ENCODE results near the gene RTP5. TPM values are rescaled to one million over a fixed set of nuclear protein-coding genes. Genes with fewer than 3 reads are reported as not detected.
A peak's percentile ranks its signal among the peaks of the same experiment; 100 is the strongest.
"Not testable (repeated sequence)": the region's sequence is repeated elsewhere in the genome, so short reads cannot be mapped to it uniquely, and the experiment has no call there.

Gene RTP5
- total and polyA plus RNA-seq, 3 experiments from 2014 or later: 0.11 to 0.23 (median 0.18) TPM

- Mint-ChIP-seq H3K27ac (no peak overlapping the region), H3K4me1 (peaks cover 2 to 12% (median 10%) of the 10 kb centered on the region in 3 donors), H3K36me3 (peaks cover 0 to 4% (median 2%) of the 10 kb centered on the region in 3 donors), H3K27me3 (peaks cover 7% of the 10 kb centered on the region in 2 donors), H3K9me3 (peaks cover 9 to 26% (median 21%) of the 10 kb centered on the region in 5 donors), H3K4me3 (no peak overlapping the region)
- Histone ChIP-seq H3K4me1 (ENCODE audit: insufficient read depth, low read length) (no peaks in the 10 kb centered on the region), H3K27ac (ENCODE audit: low read depth, low read length) (no peak overlapping the region), H3K4me3 (ENCODE audit: low read length) (no peak overlapping the region), H3K36me3 (ENCODE audit: insufficient read depth, low read length) (no peaks in the 10 kb centered on the region), H3K9me3 (ENCODE audit: low read length) (no peaks in the 10 kb centered on the region), H3K27me3 (ENCODE audit: insufficient read depth, low read length, poor library complexity, severe bottlenecking) (no peaks in the 10 kb centered on the region)
- no peak for DNase-seq
- ChIA-PET CTCF (no interaction called here), POLR2A (no interaction called here)
Measured at GRCh38 chr2:241827394-241827793, 42.1 kb upstream of the RTP5 start.

DNA sequence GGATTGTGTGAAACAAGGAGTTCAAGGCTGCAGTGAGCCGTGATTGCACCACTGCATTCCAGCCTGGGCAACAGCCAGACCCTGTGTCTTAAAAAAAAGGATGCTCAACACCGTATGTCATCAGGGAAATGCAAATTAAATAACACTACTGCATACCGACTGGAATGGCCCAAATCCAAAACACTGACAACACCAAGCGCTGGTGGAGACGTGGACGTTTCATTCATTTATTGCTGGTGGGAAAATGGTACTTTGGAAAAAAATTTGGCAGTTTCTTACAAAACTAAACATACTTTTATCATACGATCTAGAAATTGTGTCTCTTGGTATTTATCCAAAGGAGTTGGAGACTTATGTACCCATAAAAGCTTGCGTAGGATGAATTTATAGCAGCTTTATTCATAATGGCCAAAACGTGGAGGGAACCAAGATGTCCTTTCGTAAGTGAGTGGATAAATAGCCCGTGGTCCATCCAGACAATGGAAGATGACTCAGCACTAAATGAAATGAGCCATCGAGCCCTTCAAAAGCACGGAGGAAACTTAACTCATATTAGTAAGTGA is 36.3 kb upstream of the RTP5 start:
- no peak overlapping the region for H3K4me3 ChIP-seq (ENCODE audit: low read length)
- Mint-ChIP-seq H3K9me3 (peaks cover 0 to 2% (median under 1%) of the 10 kb centered on the region in 5 donors), H3K36me3 (no peaks in the 10 kb centered on the region), H3K4me3 (no peak overlapping the region), H3K27ac (peak overlapping the region in 1 of 8 donors; percentile 3), H3K27me3 (peaks cover 0 to 4% of the 10 kb centered on the region in 2 donors), H3K4me1 (peaks cover 9 to 13% (median 9%) of the 10 kb centered on the region in 3 donors)
- CTCF ChIA-PET: interaction anchor here (2.1 kb wide), 1 partner anchor 11 kb away, joined by 7 read pairs; no protein-coding TSS in a partner anchor
- POLR2A ChIA-PET: no interaction called here
- no peak overlapping the region for H3K27ac ChIP-seq (ENCODE audit: low read depth, low read length)
- no peaks in the 10 kb centered on the region for H3K4me1 ChIP-seq (ENCODE audit: insufficient read depth, low read length)
- no peaks in the 10 kb centered on the region for H3K27me3 ChIP-seq (ENCODE audit: insufficient read depth, low read length, poor library complexity, severe bottlenecking)
- DNase-seq: no peak
- H3K9me3 ChIP-seq (ENCODE audit: low read length): no peaks in the 10 kb centered on the region
- no peaks in the 10 kb centered on the region for H3K36me3 ChIP-seq (ENCODE audit: insufficient read depth, low read length)

- H3K9me3 ChIP-seq (ENCODE audit: low read length); H3K4me3 Mint-ChIP-seq; H3K27me3 Mint-ChIP-seq; H3K27me3 ChIP-seq (ENCODE audit: insufficient read depth, low read length, poor library complexity, severe bottlenecking); DNase-seq; H3K36me3 Mint-ChIP-seq; H3K27ac Mint-ChIP-seq; H3K4me1 ChIP-seq (ENCODE audit: insufficient read depth, low read length); H3K4me3 ChIP-seq (ENCODE audit: low read length); H3K27ac ChIP-seq (ENCODE audit: low read depth, low read length); H3K9me3 Mint-ChIP-seq; H3K36me3 ChIP-seq (ENCODE audit: insufficient read depth, low read length); POLR2A ChIA-PET: not testable (repeated sequence)
- CTCF ChIA-PET: interaction anchor here (1.0 to 2.1 kb wide), 2 partner anchors 11 to 12 kb away, joined by 4 to 7 read pairs; no protein-coding TSS in a partner anchor
- peaks cover 12 to 17% (median 13%) of the 10 kb centered on the region in 3 donors for H3K4me1 Mint-ChIP-seq
Measured at GRCh38 chr2:241833756-241834526, 35.6 kb upstream of the RTP5 start.

- H3K27ac Mint-ChIP-seq: peak overlapping the region in 1 of 8 donors; percentile 15
- no peaks in the 10 kb centered on the region for H3K9me3 Mint-ChIP-seq
- no peak overlapping the region for H3K27ac ChIP-seq (ENCODE audit: low read depth, low read length)
- no peaks in the 10 kb centered on the region for H3K36me3 Mint-ChIP-seq
- H3K27me3 ChIP-seq (ENCODE audit: insufficient read depth, low read length, poor library complexity, severe bottlenecking): no peaks in the 10 kb centered on the region
- H3K36me3 ChIP-seq (ENCODE audit: insufficient read depth, low read length): no peaks in the 10 kb centered on the region
- peaks cover 12 to 17% (median 13%) of the 10 kb centered on the region in 3 donors for H3K4me1 Mint-ChIP-seq
- H3K9me3 ChIP-seq (ENCODE audit: low read length): no peaks in the 10 kb centered on the region
- no peak overlapping the region for H3K4me3 ChIP-seq (ENCODE audit: low read length)
- no peaks in the 10 kb centered on the region for H3K4me1 ChIP-seq (ENCODE audit: insufficient read depth, low read length)
- peaks cover 0 to 4% of the 10 kb centered on the region in 2 donors for H3K27me3 Mint-ChIP-seq
- ChIA-PET POLR2A (interaction anchor here (0.6 kb wide), 1 partner anchor 84 kb away, joined by 3 read pairs; no protein-coding TSS in a partner anchor), CTCF (interaction anchor here (0.8 to 1.0 kb wide), 2 partner anchors 10 to 11 kb away, joined by 3 to 4 read pairs; no protein-coding TSS in a partner anchor)
- DNase-seq: no peak
- no peak overlapping the region for H3K4me3 Mint-ChIP-seq
Measured at GRCh38 chr2:241834527-241835210, 34.9 kb upstream of the RTP5 start.

- Histone ChIP-seq H3K4me3 (ENCODE audit: low read length) (no peak overlapping the region), H3K4me1 (ENCODE audit: insufficient read depth, low read length) (no peaks in the 10 kb centered on the region), H3K36me3 (ENCODE audit: insufficient read depth, low read length) (no peaks in the 10 kb centered on the region), H3K9me3 (ENCODE audit: low read length) (no peaks in the 10 kb centered on the region), H3K27ac (ENCODE audit: low read depth, low read length) (no peak overlapping the region), H3K27me3 (ENCODE audit: insufficient read depth, low read length, poor library complexity, severe bottlenecking) (no peaks in the 10 kb centered on the region)
- Mint-ChIP-seq H3K27ac (peak overlapping the region in 2 of 8 donors; percentile 1), H3K27me3 (peaks cover 0 to 4% of the 10 kb centered on the region in 2 donors), H3K4me1 (peaks cover 15 to 17% (median 16%) of the 10 kb centered on the region in 3 donors), H3K4me3 (no peak overlapping the region), H3K36me3 (no peaks in the 10 kb centered on the region), H3K9me3 (no peaks in the 10 kb centered on the region)
- DNase-seq: no peak
- ChIA-PET POLR2A (no interaction called here), CTCF (no interaction called here)
Measured at GRCh38 chr2:241835611-241836010, 33.9 kb upstream of the RTP5 start.

DNA sequence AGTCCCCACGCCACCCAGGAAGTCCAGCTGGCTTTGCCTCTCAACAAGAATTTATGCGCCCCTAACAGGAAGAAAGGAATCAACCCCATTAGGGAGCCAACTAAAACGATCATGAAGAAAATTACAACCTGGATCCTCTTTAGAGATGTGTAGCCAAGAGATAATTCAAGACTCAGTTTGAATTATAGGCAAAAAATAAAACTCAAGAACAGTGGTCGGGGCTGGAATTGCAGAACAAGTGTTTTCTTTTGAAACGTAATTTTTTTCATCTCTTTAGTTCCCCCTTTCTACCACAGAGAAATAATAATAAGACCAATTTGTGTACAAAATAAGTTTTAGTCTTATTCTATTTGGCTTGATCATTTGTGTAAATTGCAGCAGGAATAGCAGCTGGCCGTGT is 33.2 kb upstream of the RTP5 start:
- no peak for DNase-seq
- Mint-ChIP-seq H3K36me3 (no peaks in the 10 kb centered on the region), H3K27me3 (peaks cover 0 to 4% of the 10 kb centered on the region in 2 donors), H3K27ac (no peak overlapping the region), H3K4me1 (peaks cover 17 to 21% (median 21%) of the 10 kb centered on the region in 3 donors), H3K9me3 (no peaks in the 10 kb centered on the region), H3K4me3 (no peak overlapping the region)
- Histone ChIP-seq H3K9me3 (ENCODE audit: low read length) (no peaks in the 10 kb centered on the region), H3K27me3 (ENCODE audit: insufficient read depth, low read length, poor library complexity, severe bottlenecking) (no peaks in the 10 kb centered on the region), H3K4me3 (ENCODE audit: low read length) (no peak overlapping the region), H3K27ac (ENCODE audit: low read depth, low read length) (no peak overlapping the region), H3K36me3 (ENCODE audit: insufficient read depth, low read length) (no peaks in the 10 kb centered on the region), H3K4me1 (ENCODE audit: insufficient read depth, low read length) (no peaks in the 10 kb centered on the region)
- ChIA-PET CTCF (no interaction called here), POLR2A (no interaction called here)

DNA sequence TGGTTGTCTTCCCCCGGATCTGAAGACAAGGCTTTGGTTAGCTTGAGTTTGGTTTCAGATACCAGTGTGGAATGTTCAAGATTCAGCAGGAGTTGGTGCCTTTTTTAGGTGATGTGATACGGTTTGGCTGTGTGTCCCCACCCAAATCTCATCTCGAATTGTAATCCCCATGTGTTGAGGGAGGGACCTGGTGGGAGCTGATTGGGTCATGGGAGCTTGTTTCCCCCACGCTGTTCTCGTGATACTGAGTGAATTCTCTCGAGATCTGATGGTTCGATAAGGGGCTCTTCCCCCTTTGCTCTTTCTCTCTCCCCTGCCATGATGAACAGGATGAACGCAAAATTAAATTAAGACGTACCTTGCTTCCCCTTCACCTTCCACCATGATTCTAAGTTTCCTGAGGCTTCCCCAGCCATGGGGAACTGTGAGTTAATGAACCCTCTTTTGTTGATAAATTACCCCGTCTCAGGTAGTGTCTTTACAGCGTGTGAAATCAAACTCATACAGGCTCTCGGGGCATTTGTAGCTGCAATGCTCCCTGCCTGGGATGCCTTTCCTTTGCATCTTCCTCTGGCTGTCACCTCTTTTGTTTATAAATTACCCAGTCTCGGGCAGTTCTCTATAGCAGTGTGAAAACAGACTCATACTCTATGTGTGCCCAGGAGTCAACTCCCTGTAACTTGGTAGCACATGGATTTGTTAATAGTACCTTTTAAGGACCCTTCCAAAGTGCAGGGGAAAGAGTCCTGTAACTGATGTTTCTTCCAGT is 32.1 kb upstream of the RTP5 start:
- no peaks in the 10 kb centered on the region for H3K27me3 ChIP-seq (ENCODE audit: insufficient read depth, low read length, poor library complexity, severe bottlenecking)
- no peaks in the 10 kb centered on the region for H3K36me3 ChIP-seq (ENCODE audit: insufficient read depth, low read length)
- no peak overlapping the region for H3K4me3 Mint-ChIP-seq
- no peaks in the 10 kb centered on the region for H3K4me1 ChIP-seq (ENCODE audit: insufficient read depth, low read length)
- no peak overlapping the region for H3K27ac ChIP-seq (ENCODE audit: low read depth, low read length)
- no peak overlapping the region for H3K4me3 ChIP-seq (ENCODE audit: low read length)
- DNase-seq: no peak
- H3K4me1 Mint-ChIP-seq: peaks cover 22 to 26% (median 26%) of the 10 kb centered on the region in 3 donors
- ChIA-PET CTCF (interaction anchor here (1.1 kb wide), 1 partner anchor 41 kb away, joined by 3 read pairs; no protein-coding TSS in a partner anchor), POLR2A (no interaction called here)
- H3K27ac Mint-ChIP-seq: peak overlapping the region in 2 of 8 donors; percentile 45 to 52
- H3K9me3 Mint-ChIP-seq: no peaks in the 10 kb centered on the region
- no peaks in the 10 kb centered on the region for H3K9me3 ChIP-seq (ENCODE audit: low read length)
- H3K27me3 Mint-ChIP-seq: peaks cover 0 to 3% of the 10 kb centered on the region in 2 donors
- no peaks in the 10 kb centered on the region for H3K36me3 Mint-ChIP-seq

All from CD8-positive, alpha-beta memory T cell (primary cell).